ELF-1 (cell line): ENCODE data around the gene KATNAL2.
"Not testable (repeated sequence)": the region's sequence is repeated elsewhere in the genome, so short reads cannot be mapped to it uniquely, and the experiment has no call there.

Experiments
- DNase-seq: peaks from one replicate; pipeline ENCODE4 v3.0.0-alpha.2; 2016; ENCODE audit warnings: low read depth, low spot score

Gene KATNAL2

GRCh38 chr18:46939337-46939963 lies 22.0 kb downstream of the KATNAL2 start:
- peak; percentile 45 for DNase-seq

GRCh38 chr18:46939998-46940571 lies 22.7 kb downstream of the KATNAL2 start:
- no peak for DNase-seq

- no peak for DNase-seq
These were observed 25.2 kb downstream of the KATNAL2 start for GRCh38 chr18:46942646-46943045.

GRCh38 chr18:46946656-46947282 lies 29.4 kb downstream of the KATNAL2 start:
- DNase-seq, result peak; percentile 94

GRCh38 chr18:46950064-46950656 lies 32.8 kb downstream of the KATNAL2 start:
- DNase-seq, result peak; percentile 8

GRCh38 chr18:46953195-46953594 lies 35.8 kb downstream of the KATNAL2 start:
- DNase-seq, result no peak

- no peak for DNase-seq
These were observed 40.8 kb downstream of the KATNAL2 start for GRCh38 chr18:46958209-46958608.

GRCh38 chr18:46963656-46964578 lies 46.5 kb downstream of the KATNAL2 start:
- not testable (repeated sequence) for DNase-seq

- DNase-seq, result not testable (repeated sequence)
These were observed 47.3 kb downstream of the KATNAL2 start for GRCh38 chr18:46964579-46965293.

- DNase-seq, result not testable (repeated sequence)
These were observed 48.9 kb downstream of the KATNAL2 start for GRCh38 chr18:46966266-46966665.

- DNase-seq, result not testable (repeated sequence)
These were observed 52.1 kb downstream of the KATNAL2 start for GRCh38 chr18:46969551-46969950.

GRCh38 chr18:47019870-47020269 lies 102.5 kb downstream of the KATNAL2 start:
- DNase-seq, result not testable (repeated sequence)

GRCh38 chr18:47020757-47021156 lies 103.4 kb downstream of the KATNAL2 start:
- DNase-seq, result not testable (repeated sequence)

GRCh38 chr18:47022821-47023220 lies 105.4 kb downstream of the KATNAL2 start:
- not testable (repeated sequence) for DNase-seq

- DNase-seq, result not testable (repeated sequence)
These were observed 106.5 kb downstream of the KATNAL2 start for GRCh38 chr18:47023769-47024465.

- not testable (repeated sequence) for DNase-seq
These were observed 108.3 kb downstream of the KATNAL2 start for GRCh38 chr18:47025557-47026174.

- DNase-seq, result not testable (repeated sequence)
These were observed 111.3 kb downstream of the KATNAL2 start for GRCh38 chr18:47028738-47029137.

- not testable (repeated sequence) for DNase-seq
These were observed 112.4 kb downstream of the KATNAL2 start for GRCh38 chr18:47029684-47030353.

- not testable (repeated sequence) for DNase-seq
These were observed 113.5 kb downstream of the KATNAL2 start for GRCh38 chr18:47030887-47031286.
